Natural killer cell treated with Interleukin-12 subunit alpha and Interleukin-12 subunit beta and Interleukin-15 and Interleukin-18, amount 100 ng/mL, for 72 hours (primary cell): ENCODE measurements around the gene TRPM7. TPM values are rescaled to one million over a fixed set of nuclear protein-coding genes. Genes with fewer than 3 reads are reported as not detected.
"Not testable (repeated sequence)": the region's sequence is repeated elsewhere in the genome, so short reads cannot be mapped to it uniquely, and the experiment has no call there.

ENCODE experiments used
- ATAC-seq, 2 donors: fragments of 150-1000 bp; cut with Tn5 transposase in 1 of 2; sonication (Bioruptor Pico), chemical (Tn5 transposase) in 1 of 2; 2 replicates each; pipeline ENCODE4 v1.10.0; 2021
- DNase-seq: peaks from one replicate; pipeline ENCODE4 v3.0.0; 2022; ENCODE audit warnings: low spot score
- H3K27ac Mint-ChIP-seq, 2 donors: 1 replicate in 1 of 2; 2 replicates in 1 of 2; pipeline ENCODE4 v1.8.0; 2022; ENCODE audit warnings: mixed read lengths in 2 of 2, mild to moderate bottlenecking in 1 of 2, moderate library complexity in 1 of 2
- H3K27me3 Mint-ChIP-seq, 2 donors: 1 replicate in 1 of 2; 2 replicates in 1 of 2; pipeline ENCODE4 v1.8.0; 2022; ENCODE audit warnings: mixed read lengths in 2 of 2
- H3K36me3 Mint-ChIP-seq: one replicate; pipeline ENCODE4 v1.8.0; 2022; ENCODE audit warnings: mixed read lengths
- H3K4me1 Mint-ChIP-seq, 2 donors: 1 replicate in 1 of 2; 2 replicates in 1 of 2; pipeline ENCODE4 v1.8.0; 2022; ENCODE audit warnings: low read depth in 2 of 2, mixed read lengths in 2 of 2, mild to moderate bottlenecking in 1 of 2
- H3K4me3 Mint-ChIP-seq: one replicate; pipeline ENCODE4 v1.8.0; 2022; ENCODE audit warnings: mixed read lengths
- H3K9me3 Mint-ChIP-seq: 2 replicates; pipeline ENCODE4 v1.8.0; 2022; ENCODE audit warnings: mixed read lengths
- total RNA-seq, 2 donors: library from RNA; stranded (reverse); gene quantifications; one replicate each; pipeline ENCODE4 v1.2.3, GENCODE V29; 2022

The TRPM7 gene
- total RNA-seq, 2 donors from 2014 or later = 31.7 to 64.0 TPM

DNA sequence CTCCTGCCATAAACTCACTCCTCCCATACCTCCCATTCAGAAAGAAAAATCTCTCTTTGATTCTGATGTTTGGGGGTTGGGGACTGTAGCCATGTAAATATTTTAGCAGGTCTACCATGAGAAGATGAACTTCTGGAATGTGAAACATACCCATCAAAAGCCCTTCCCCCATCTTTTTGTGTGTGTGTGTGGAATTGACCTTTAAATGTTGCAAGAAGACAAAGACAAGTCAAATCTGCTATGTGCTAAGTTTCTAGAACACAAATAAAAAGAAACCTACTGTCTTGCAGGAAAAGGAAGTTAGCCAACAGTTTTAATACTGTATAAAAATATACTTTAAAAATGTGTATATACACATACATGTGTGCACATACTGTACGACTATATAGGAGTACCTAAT is 110.4 kb downstream of the TRPM7 start:
- Mint-ChIP-seq H3K27me3 (no peaks in the 10 kb centered on the region), H3K4me1 (no peaks in the 10 kb centered on the region), H3K36me3 (peaks cover 11% of the 10 kb centered on the region), H3K27ac (no peak overlapping the region), H3K9me3 (no peaks in the 10 kb centered on the region), H3K4me3 (no peak overlapping the region)
- ATAC-seq = no peak
- no peak for DNase-seq

DNA sequence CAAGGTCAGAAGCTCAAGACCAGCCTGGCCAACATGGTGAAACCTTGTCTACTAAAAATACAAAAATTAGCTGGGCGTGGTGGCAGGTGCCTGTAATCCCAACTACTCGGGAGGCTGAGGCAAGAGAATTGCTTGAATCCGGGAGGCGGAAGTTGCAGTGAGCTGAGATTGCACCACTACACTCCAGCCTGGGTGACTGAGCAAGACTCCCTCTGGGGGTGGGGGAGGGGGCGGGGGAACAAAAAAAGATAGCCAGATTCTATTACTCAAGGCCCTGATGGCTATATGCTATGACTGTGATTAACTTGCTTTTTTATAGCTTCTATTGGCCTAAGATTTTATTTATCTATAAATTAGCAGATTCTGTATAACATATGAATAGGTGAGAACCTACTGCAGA is 112.8 kb downstream of the TRPM7 start:
- not testable (repeated sequence) for H3K4me1 Mint-ChIP-seq

DNA sequence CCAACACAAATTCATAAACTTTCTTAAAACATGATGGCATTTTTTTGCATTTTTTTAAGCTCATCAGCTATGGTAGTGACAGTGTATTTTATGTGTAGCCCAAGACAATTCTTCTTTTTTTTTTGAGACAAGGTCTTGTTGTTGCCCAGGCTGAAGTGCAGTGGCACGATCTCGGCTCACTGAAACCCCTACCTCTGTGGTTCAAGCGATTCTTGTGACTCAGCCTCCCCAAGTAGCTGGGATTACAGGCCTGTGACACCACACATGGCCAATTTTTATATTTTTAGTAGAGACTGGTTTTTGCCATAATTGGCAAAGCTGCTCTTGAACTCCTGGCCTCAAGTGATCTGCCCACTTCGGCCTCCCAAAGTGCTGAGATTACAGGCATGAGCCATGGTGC is 122.8 kb downstream of the TRPM7 start:
- ATAC-seq = no peak
- Mint-ChIP-seq H3K36me3 (peaks cover 18% of the 10 kb centered on the region), H3K27ac (peak overlapping the region in 1 of 2 donors; percentile 59), H3K4me3 (no peak overlapping the region), H3K27me3 (no peaks in the 10 kb centered on the region), H3K9me3 (no peaks in the 10 kb centered on the region), H3K4me1 (peaks cover 14% of the 10 kb centered on the region in 2 donors)
- no peak for DNase-seq

More for the DNA sequence above, 112.8 kb downstream of the TRPM7 start:
- H3K36me3 Mint-ChIP-seq = peaks cover 11% of the 10 kb centered on the region
- not testable (repeated sequence) for DNase-seq, H3K4me3 Mint-ChIP-seq, H3K27me3 Mint-ChIP-seq, H3K27ac Mint-ChIP-seq, H3K9me3 Mint-ChIP-seq, ATAC-seq

DNA sequence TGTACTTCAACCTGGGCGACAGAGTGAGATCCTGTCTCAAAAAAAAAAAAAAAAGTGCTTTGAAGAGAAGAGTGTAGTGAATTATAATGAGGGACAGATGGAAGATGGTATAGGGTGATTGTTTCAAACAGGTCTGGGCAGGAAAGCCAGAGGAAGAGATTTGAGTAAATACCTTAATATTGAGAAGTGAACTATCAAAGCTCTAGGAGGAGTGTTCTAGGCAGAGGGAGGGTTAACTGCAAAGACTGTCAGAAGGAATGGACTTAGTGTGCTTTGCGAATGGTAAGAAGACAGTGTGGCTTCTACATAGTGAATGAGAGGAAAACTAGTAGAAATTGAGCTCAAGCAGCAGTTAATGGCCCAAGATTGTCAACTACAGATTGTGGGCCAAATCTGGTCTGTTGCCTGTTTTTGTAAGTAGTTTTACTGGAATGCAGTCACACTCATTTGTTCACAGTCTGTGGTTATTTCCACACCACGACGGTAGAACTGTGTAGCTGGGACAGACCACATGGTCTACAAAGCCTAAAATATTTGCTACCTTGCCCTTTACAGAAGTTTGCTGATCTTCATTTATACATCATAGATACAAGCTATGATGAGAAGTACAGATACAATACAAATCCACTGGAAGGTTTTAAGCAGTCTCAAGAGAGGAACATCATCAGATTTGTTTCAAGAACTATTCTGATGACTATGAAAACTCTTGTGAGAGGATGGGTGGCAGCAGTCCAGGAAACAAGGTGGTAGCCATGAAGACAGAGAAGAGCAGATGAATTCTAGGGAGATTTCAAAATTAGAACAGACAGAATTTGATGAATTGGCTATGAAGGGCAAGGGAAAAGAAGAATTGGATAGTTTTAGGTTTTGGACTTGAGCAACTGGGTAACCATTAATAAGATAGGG is 123.6 kb downstream of the TRPM7 start:
- Mint-ChIP-seq H3K4me1 (peaks cover 14% of the 10 kb centered on the region in 2 donors), H3K27me3 (no peaks in the 10 kb centered on the region), H3K27ac (peak overlapping the region; percentile 59 to 80), H3K36me3 (peaks cover 18% of the 10 kb centered on the region), H3K9me3 (no peaks in the 10 kb centered on the region), H3K4me3 (peak overlapping the region; percentile 26)
- DNase-seq = no peak
- ATAC-seq = peak; percentile 67 to 80

DNA sequence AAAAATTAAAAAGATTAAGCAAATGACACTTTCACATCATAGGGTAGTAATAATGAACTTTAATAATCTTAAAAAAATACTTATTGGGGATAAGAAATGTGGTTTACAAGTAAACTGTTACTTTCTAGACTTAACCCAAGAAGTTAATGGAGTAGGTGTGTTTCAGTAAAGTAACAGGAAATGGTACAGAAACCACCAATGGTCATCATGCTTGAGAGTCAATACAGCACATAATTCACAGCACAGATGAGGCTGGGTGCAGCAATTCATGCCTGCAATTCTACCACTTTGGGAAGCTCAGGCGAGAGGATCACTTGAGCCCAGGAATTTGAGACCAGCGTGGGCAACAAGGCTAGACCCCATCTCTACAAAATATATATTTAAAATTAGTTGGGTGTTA is 128.6 kb downstream of the TRPM7 start:
- DNase-seq (no peak), ATAC-seq (peak in 1 of 2 donors; percentile 61)
- no peaks in the 10 kb centered on the region for H3K27me3 Mint-ChIP-seq
- H3K36me3 Mint-ChIP-seq = peaks cover 12% of the 10 kb centered on the region
- H3K4me1 Mint-ChIP-seq = peaks cover 19 to 21% of the 10 kb centered on the region in 2 donors
- H3K27ac Mint-ChIP-seq = no peak overlapping the region
- no peak overlapping the region for H3K4me3 Mint-ChIP-seq
- no peaks in the 10 kb centered on the region for H3K9me3 Mint-ChIP-seq

DNA sequence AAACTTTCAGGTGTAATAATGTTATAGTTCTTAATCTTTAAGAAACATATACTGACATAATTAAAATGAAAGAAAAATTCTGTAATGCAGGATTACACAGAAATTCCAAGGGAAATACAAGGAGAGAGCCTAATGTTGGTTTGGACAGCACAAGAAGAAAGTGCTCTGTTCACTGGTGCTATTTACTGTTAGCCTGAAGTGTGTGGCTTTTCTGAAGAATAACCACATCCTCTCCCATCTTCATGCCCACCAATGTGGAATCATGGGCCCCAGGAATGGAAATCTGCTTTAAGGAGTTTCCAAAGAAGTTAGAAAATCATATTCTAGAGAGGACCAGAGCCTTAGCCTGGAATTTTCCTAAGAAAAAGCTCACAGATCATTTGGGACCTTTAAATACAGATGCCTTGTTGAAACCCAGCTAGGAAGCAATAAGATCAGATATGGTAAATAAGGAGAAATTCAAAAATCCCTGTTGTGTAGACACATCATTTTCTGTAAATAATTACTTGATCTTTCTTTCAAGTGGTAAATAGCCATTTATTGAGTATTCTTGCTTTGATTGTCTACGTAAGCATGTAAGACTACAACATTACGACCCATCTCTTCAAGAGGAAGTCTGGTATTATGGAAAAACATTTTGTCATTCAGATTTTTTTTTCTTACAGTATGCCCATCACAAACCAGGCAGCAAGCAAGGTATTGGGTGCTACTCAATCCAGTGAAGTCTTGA is 129.8 kb downstream of the TRPM7 start:
- Mint-ChIP-seq H3K36me3 (peaks cover 4% of the 10 kb centered on the region), H3K27ac (peak overlapping the region; percentile 27 to 31), H3K9me3 (no peaks in the 10 kb centered on the region), H3K27me3 (no peaks in the 10 kb centered on the region), H3K4me1 (peaks cover 10 to 13% of the 10 kb centered on the region in 2 donors), H3K4me3 (no peak overlapping the region)
- DNase-seq (no peak), ATAC-seq (no peak)

DNA sequence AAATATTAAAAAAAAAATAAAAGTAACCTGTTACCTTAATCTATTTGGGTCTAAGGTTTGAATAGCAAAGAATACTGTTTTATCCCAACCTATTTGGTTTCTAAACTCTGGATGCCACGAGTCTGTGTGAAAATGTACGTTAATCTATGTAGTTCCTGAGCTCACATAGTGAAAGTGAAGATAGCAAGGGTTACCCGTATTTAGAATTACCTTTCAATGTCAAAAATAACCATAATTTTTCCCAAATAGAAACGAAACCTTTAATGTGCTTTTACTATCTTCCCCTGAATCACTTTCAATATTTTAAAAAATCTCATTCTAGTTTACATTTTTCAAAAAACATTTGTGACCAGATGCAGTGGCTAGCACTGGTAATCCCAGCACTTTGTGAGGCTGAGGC is 134.4 kb downstream of the TRPM7 start:
- H3K36me3 Mint-ChIP-seq = no peaks in the 10 kb centered on the region
- DNase-seq (no peak), ATAC-seq (no peak)
- H3K4me3 Mint-ChIP-seq = no peak overlapping the region
- H3K4me1 Mint-ChIP-seq = peaks cover 10 to 13% of the 10 kb centered on the region in 2 donors
- no peak overlapping the region for H3K27ac Mint-ChIP-seq
- H3K27me3 Mint-ChIP-seq = peaks cover 0 to under 1% of the 10 kb centered on the region in 2 donors
- H3K9me3 Mint-ChIP-seq = no peaks in the 10 kb centered on the region

DNA sequence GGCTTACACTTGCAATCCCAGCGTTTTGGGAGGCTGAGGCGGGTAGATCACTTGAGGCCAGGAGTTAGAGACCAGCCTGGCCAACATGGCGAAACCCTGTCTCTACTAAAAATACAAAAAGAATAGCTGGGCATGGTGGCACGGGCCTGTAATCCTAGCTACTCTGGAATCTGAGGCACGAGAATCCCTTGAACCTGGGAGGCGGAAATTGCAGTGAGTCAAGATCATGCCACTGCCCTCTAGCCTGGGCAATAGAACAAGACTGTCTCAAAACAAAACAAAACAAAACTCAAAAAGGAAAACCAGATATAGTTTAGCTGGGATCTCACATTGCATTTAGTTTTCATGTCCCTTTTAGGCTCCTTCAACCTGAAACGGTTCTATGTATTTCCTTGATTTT is 137.3 kb downstream of the TRPM7 start:
- Mint-ChIP-seq H3K27me3 (peaks cover 0 to 10% of the 10 kb centered on the region in 2 donors), H3K9me3 (no peaks in the 10 kb centered on the region), H3K4me1 (no peaks in the 10 kb centered on the region), H3K27ac (no peak overlapping the region), H3K4me3 (no peak overlapping the region), H3K36me3 (no peaks in the 10 kb centered on the region)
- DNase-seq = no peak
- no peak for ATAC-seq

DNA sequence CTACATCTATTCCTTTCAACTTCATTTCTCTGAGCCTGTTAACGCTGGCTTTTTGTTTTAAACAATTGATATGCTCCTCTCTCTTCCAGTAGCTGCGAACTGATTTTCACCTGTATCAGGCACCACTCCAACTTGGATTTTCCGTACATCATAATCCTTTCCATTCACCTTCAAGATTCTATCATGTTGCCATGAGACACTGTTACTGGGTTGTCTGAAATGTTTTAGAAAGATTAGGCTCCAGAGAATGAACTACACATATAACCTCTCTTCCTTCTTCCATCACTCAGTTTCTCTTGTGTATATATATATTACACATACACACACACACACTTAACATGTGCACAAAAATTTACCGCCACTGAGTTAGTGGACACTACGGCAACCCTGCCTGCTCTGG is 140.0 kb downstream of the TRPM7 start, which contains the start of gene USP50:
TSS of gene USP50 (minus strand) at position 101 of the 400 bp plus-strand sequence. CDS start 141 bp downstream, outside the sequence.
- Mint-ChIP-seq H3K9me3 (no peaks in the 10 kb centered on the region), H3K36me3 (no peaks in the 10 kb centered on the region), H3K27me3 (peaks cover 0 to 10% of the 10 kb centered on the region in 2 donors), H3K4me1 (no peaks in the 10 kb centered on the region), H3K4me3 (no peak within 1 kb of the TSS), H3K27ac (no peak within 1 kb of the TSS)
- DNase-seq (no peak), ATAC-seq (no peak)

DNA sequence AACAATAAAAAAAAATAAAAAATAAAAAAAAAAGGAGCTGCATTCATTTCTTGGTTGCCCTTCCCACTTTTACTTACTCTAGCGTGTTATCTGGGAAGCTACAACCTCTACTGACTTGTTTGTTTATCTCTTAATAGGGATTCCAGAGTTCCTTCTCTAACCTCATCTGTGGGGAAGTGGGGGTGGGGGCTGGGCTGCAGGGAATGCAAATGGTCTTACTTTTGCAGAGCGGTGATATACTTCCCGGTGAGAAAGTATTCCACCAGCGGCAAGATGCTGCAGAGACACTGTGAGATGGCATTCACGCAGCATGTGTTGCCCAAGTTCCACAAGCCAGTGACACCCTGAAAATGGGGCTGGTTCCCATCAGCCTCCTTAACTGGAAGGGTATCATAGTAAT is 142.2 kb downstream of the TRPM7 start:
- Mint-ChIP-seq H3K4me3 (no peak overlapping the region), H3K27ac (no peak overlapping the region), H3K4me1 (no peaks in the 10 kb centered on the region), H3K36me3 (no peaks in the 10 kb centered on the region), H3K27me3 (peaks cover 2 to 10% of the 10 kb centered on the region in 2 donors), H3K9me3 (no peaks in the 10 kb centered on the region)
- DNase-seq = no peak
- ATAC-seq = no peak

DNA sequence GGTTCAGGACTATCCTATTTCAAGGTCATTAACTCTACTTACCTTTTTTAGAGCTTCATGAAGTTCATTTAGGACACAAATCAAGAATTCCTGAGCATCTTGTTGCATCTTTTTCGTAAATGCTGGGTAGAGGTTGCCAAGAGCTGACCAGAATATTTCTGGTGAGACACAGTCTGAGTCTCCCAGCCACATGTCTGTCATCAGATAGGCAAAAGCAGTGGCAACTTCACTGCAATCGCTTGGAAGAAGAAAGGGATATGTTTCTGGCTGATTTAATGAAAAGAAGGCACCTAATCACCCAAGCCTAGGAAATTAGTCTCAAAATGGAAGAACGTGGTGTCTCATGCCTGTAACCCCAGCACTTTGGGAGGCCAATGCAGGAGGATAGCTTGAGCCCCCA is 143.0 kb downstream of the TRPM7 start:
- Mint-ChIP-seq H3K4me1 (no peaks in the 10 kb centered on the region), H3K4me3 (no peak overlapping the region), H3K27me3 (peaks cover 2 to 10% of the 10 kb centered on the region in 2 donors), H3K9me3 (no peaks in the 10 kb centered on the region), H3K27ac (no peak overlapping the region), H3K36me3 (no peaks in the 10 kb centered on the region)
- ATAC-seq (no peak), DNase-seq (no peak)

DNA sequence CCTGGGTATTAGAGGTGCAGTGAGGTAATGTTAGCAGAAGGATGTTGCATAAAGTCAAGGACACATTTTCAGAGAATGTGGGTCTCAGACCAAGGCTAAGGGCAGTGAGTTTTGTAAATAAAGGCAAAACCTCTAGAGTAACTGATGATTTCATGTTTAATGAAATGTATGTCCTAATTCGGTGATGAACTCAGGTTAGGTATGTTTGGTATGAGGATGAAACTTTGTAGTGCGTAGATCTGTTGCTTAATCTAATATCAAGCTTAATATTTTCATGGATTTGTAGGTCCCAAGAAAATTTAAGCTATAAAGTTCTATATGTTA is 143.7 kb downstream of the TRPM7 start:
- Mint-ChIP-seq H3K4me1 (no peaks in the 10 kb centered on the region), H3K36me3 (no peaks in the 10 kb centered on the region), H3K27ac (no peak overlapping the region), H3K27me3 (peaks cover 2 to 10% of the 10 kb centered on the region in 2 donors), H3K4me3 (no peak overlapping the region), H3K9me3 (no peaks in the 10 kb centered on the region)
- DNase-seq = no peak
- no peak for ATAC-seq

DNA sequence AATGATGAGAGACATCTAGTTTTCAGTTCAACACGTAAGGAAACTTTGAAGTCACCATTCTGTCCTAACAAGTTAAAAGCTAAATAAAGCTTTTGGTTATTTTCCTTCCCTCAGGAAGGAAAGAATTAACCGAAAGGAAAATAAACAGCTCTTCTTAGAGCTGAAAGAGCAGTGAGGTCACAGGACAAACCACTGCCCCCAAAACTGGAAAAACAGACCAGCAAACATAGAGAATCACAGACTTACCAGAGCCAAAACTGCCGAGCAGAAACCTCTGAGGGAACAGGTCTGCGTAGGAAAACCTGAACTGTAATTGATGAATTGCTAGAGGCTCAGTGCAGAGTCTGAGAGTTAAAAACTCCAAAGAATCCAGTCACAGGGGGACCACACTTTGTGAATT is 154.8 kb downstream of the TRPM7 start:
- no peak overlapping the region for H3K4me3 Mint-ChIP-seq

DNA sequence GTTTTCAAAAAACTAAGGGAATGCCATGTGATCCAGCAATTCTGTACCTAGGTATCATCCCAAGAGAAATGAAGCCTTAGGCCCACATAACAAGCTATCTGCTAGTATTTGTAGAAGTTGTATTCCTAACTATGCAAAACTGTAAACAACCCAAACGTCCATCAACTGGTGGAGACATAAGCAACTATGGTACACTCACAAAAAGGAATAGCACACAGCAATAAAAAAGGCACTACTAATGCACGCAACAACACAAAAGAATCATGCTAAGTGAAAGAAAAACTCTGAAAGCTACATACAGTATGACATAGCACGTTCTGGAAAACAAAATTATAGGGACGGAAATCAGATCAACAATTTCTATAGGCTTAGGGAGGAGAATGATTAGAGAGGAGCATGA is 155.4 kb downstream of the TRPM7 start:
- H3K27ac Mint-ChIP-seq = no peak overlapping the region
- H3K9me3 Mint-ChIP-seq = no peaks in the 10 kb centered on the region
- H3K4me1 Mint-ChIP-seq = no peaks in the 10 kb centered on the region
- DNase-seq (no peak), ATAC-seq (no peak)
- no peak overlapping the region for H3K4me3 Mint-ChIP-seq
- peaks cover 4% of the 10 kb centered on the region for H3K36me3 Mint-ChIP-seq
- H3K27me3 Mint-ChIP-seq = no peaks in the 10 kb centered on the region

More for the DNA sequence above, 154.8 kb downstream of the TRPM7 start:
- no peak for DNase-seq
- Mint-ChIP-seq H3K4me1 (no peaks in the 10 kb centered on the region), H3K27ac (no peak overlapping the region), H3K27me3 (peaks cover 0 to 1% of the 10 kb centered on the region in 2 donors), H3K9me3 (no peaks in the 10 kb centered on the region), H3K36me3 (peaks cover 4% of the 10 kb centered on the region)
- ATAC-seq = no peak
